Measurements from ENCODE around the gene NAPA.

NAPA gene

GRCh38 chr19:47480658-47481057 is 34.2 kb downstream of the NAPA start:
- Histone ChIP-seq H3K36me3 (ENCODE audit: insufficient read depth, low read length) (peaks cover 2% of the 10 kb centered on the region; the same call in 1 of the 2 replicates), H3K27me3 (ENCODE audit: insufficient read depth, low read length) (no peaks in the 10 kb centered on the region), H3K4me1 (ENCODE audit: insufficient read depth, low read length, severe bottlenecking) (peaks cover 17% of the 10 kb centered on the region), H3K9me2 (ENCODE audit: low read depth, low read length) (no peaks in the 10 kb centered on the region), H2AFZ (ENCODE audit: low read length) (no peak overlapping the region), H4K20me1 (ENCODE audit: insufficient read depth, low read length) (no peaks in the 10 kb centered on the region), H3K4me2 (ENCODE audit: low read length) (no peak overlapping the region), H3K4me3 (ENCODE audit: low read depth, low read length, poor library complexity, severe bottlenecking) (no peak overlapping the region), H3K9ac (ENCODE audit: low read length) (no peak overlapping the region), H3F3A (ENCODE audit: insufficient read depth, low read length) (no peaks in the 10 kb centered on the region), H3K79me2 (ENCODE audit: insufficient read depth, low read length) (no peaks in the 10 kb centered on the region), H3K27ac (ENCODE audit: low read depth, low read length, poor library complexity, severe bottlenecking) (no peak overlapping the region), H3K9me3 (ENCODE audit: low read length) (no peaks in the 10 kb centered on the region)
- TF ChIP-seq EZH2 (IDR thresholded peaks at IDR 0.05; ENCODE audit: borderline replicate concordance, low read length) (no peak), CTCF (IDR thresholded peaks at IDR 0.05; ENCODE audit: low read length) (no peak)

- no peak overlapping the region for H2AFZ ChIP-seq (ENCODE audit: low read length)
- no peaks in the 10 kb centered on the region for H3F3A ChIP-seq (ENCODE audit: insufficient read depth, low read length)
- TF ChIP-seq EZH2 (IDR thresholded peaks at IDR 0.05; ENCODE audit: borderline replicate concordance, low read length), result no peak
- TF ChIP-seq CTCF (IDR thresholded peaks at IDR 0.05; ENCODE audit: low read length), result no peak
- no peaks in the 10 kb centered on the region for H3K27me3 ChIP-seq (ENCODE audit: insufficient read depth, low read length)
- no peak overlapping the region for H3K9ac ChIP-seq (ENCODE audit: low read length)
- no peak overlapping the region for H3K4me2 ChIP-seq (ENCODE audit: low read length)
- no peaks in the 10 kb centered on the region for H3K9me2 ChIP-seq (ENCODE audit: low read depth, low read length)
- no peak overlapping the region for H3K4me3 ChIP-seq (ENCODE audit: low read depth, low read length, poor library complexity, severe bottlenecking)
- no peaks in the 10 kb centered on the region for H3K9me3 ChIP-seq (ENCODE audit: low read length)
- no peaks in the 10 kb centered on the region for H3K36me3 ChIP-seq (ENCODE audit: insufficient read depth, low read length)
- H3K27ac ChIP-seq (ENCODE audit: low read depth, low read length, poor library complexity, severe bottlenecking), result no peak overlapping the region
- H3K79me2 ChIP-seq (ENCODE audit: insufficient read depth, low read length), result no peaks in the 10 kb centered on the region
- H4K20me1 ChIP-seq (ENCODE audit: insufficient read depth, low read length), result no peaks in the 10 kb centered on the region
- peaks cover 10% of the 10 kb centered on the region for H3K4me1 ChIP-seq (ENCODE audit: insufficient read depth, low read length, severe bottlenecking)
Measured at GRCh38 chr19:47479701-47480503, 35.0 kb downstream of the NAPA start.

GRCh38 chr19:47476438-47476972 is 38.4 kb downstream of the NAPA start:
- H2AFZ ChIP-seq (ENCODE audit: low read length), result no peak overlapping the region
- H4K20me1 ChIP-seq (ENCODE audit: insufficient read depth, low read length), result no peaks in the 10 kb centered on the region
- no peaks in the 10 kb centered on the region for H3K9me3 ChIP-seq (ENCODE audit: low read length)
- H3K9me2 ChIP-seq (ENCODE audit: low read depth, low read length), result no peaks in the 10 kb centered on the region
- H3K27ac ChIP-seq (ENCODE audit: low read depth, low read length, poor library complexity, severe bottlenecking), result no peak overlapping the region
- H3K27me3 ChIP-seq (ENCODE audit: insufficient read depth, low read length), result no peaks in the 10 kb centered on the region
- TF ChIP-seq EZH2 (IDR thresholded peaks at IDR 0.05; ENCODE audit: borderline replicate concordance, low read length) (no peak), CTCF (IDR thresholded peaks at IDR 0.05; ENCODE audit: low read length) (no peak)
- no peaks in the 10 kb centered on the region for H3K79me2 ChIP-seq (ENCODE audit: insufficient read depth, low read length)
- no peak overlapping the region for H3K4me3 ChIP-seq (ENCODE audit: low read depth, low read length, poor library complexity, severe bottlenecking)
- H3K4me2 ChIP-seq (ENCODE audit: low read length), result no peak overlapping the region
- H3F3A ChIP-seq (ENCODE audit: insufficient read depth, low read length), result no peaks in the 10 kb centered on the region
- no peaks in the 10 kb centered on the region for H3K36me3 ChIP-seq (ENCODE audit: insufficient read depth, low read length)
- H3K4me1 ChIP-seq (ENCODE audit: insufficient read depth, low read length, severe bottlenecking), result no peaks in the 10 kb centered on the region
- no peak overlapping the region for H3K9ac ChIP-seq (ENCODE audit: low read length)
